Epithelial cell of esophagus (primary cell): ENCODE measurements around the gene MED26.

Experiments
- DNase-seq: peaks from one replicate; pipeline ENCODE4 v3.0.0; 2010; ENCODE audit warnings: low read depth
- H3K4me3 ChIP-seq: 2 replicates; pipeline ENCODE4 v1.5.1; 2011; ENCODE audit warnings: mild to moderate bottlenecking, low read length, control low read depth
- TF ChIP-seq, protein P1 (sequence below): IDR thresholded peaks from 2 replicates; pipeline ENCODE4 v1.5.1; 2011; ENCODE audit warnings: low read depth, mild to moderate bottlenecking, low read length, control low read depth, inconsistent platforms; ENCODE audit not compliant: insufficient read depth; ENCODE audit errors: missing control alignments

Gene MED26

DNA sequence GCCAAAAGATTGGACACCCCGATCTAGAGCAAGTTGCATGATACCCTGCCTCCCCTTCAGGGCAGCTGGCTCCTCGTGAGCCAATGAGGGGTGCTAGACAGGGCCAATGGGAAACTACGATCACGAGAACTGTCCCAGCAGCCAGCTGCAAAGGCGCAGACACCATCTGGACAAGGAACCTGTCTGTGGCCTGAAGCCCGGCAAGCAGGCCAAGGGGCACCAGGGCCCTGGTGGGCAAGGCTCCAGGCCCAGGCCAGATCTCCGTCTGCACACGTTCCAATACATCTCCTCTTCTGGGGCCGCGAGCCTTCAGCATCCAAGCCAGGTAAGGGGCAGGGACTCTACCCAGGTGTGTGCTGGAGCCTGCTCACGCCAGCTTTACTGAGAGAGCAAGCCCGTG, 20.2 kb downstream of the MED26 start:
- no peak for DNase-seq
- TF ChIP-seq, protein P1, sequence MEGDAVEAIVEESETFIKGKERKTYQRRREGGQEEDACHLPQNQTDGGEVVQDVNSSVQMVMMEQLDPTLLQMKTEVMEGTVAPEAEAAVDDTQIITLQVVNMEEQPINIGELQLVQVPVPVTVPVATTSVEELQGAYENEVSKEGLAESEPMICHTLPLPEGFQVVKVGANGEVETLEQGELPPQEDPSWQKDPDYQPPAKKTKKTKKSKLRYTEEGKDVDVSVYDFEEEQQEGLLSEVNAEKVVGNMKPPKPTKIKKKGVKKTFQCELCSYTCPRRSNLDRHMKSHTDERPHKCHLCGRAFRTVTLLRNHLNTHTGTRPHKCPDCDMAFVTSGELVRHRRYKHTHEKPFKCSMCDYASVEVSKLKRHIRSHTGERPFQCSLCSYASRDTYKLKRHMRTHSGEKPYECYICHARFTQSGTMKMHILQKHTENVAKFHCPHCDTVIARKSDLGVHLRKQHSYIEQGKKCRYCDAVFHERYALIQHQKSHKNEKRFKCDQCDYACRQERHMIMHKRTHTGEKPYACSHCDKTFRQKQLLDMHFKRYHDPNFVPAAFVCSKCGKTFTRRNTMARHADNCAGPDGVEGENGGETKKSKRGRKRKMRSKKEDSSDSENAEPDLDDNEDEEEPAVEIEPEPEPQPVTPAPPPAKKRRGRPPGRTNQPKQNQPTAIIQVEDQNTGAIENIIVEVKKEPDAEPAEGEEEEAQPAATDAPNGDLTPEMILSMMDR = no peak
- no peak overlapping the region for H3K4me3 ChIP-seq

DNA sequence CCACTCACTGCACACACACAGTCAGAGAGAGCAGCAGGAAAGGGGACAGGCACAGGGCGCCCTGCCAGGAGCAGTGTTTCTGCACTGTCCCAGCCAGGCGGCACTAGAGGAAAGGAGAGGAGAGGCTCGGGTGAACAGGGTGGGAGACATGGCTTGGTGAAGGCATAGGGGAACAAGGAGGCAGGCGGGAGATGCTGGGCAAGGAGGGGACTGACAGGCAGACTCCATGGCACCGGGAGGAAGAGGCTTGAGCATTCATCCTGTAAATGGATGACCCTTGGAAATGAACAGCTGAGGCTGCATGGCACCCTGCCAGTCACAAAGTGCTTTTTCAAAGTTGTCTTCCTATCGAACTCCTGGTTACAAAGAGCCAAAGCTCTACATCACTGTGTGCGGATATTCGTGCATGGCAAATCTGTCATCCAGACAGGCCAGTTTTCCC, 22.4 kb downstream of the MED26 start:
- DNase-seq = no peak
- H3K4me3 ChIP-seq = no peak overlapping the region
- TF ChIP-seq, protein P1 = no peak

DNA sequence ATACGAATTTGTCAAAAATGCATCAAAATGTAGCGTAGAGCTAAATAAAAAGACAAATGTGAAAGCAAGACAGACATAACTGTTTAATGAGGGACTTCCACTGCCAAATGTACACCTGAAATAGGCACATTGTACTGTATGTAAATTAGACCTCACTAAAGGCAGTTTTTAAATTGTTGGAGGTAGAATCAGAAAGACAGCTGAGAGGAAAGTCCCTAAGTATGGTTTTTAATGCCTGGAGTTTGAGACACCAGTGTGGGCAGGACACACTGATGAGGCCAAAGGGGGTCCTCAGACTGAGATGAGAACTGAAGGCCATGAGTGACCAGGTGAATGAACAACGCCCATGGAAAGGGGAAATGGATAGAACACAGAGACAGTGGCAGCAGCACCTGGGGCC, 22.9 kb downstream of the MED26 start:
- TF ChIP-seq, protein P1 = no peak
- DNase-seq = no peak
- H3K4me3 ChIP-seq = no peak overlapping the region

DNA sequence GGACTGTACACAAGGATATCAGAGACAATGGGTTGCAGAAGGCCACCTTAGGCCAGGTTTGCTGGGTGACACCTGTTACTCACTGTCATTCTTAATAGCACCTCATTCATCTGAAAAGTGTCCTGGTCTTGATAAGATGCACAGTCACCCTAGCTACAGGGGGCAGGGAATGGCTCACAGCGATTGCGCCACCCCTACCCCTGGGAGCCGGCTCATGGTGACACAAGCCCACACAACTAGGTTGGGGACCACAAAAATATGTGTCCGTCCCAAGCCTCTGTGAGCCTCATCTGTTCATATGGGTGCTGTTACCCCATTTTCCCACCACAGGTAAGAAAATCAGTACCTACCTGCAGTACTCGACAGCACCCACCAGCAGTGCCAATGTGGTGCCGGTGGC, 23.4 kb downstream of the MED26 start:
- H3K4me3 ChIP-seq = no peak overlapping the region
- no peak for DNase-seq
- TF ChIP-seq, protein P1 = no peak

DNA sequence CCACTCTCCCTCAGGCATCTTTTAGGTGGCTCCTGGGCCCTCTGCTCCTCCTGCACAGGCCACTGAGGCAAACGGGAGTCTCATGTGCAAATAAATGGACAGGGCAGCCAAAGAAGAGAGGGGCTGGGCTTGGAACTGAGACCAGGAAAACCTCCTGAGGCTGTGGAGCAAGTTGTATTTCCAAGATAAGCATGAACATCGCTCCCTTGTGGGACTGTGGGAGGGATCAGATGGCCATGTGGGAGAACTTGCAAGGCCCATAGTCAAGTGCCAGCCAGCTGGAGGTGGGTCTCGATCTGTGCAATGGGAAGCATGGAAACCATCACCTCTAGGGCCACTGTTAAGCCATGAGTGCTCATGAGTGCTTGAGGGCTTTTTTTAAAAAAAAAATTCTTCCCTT, 24.9 kb downstream of the MED26 start:
- TF ChIP-seq, protein P1 = no peak
- no peak overlapping the region for H3K4me3 ChIP-seq
- no peak for DNase-seq

DNA sequence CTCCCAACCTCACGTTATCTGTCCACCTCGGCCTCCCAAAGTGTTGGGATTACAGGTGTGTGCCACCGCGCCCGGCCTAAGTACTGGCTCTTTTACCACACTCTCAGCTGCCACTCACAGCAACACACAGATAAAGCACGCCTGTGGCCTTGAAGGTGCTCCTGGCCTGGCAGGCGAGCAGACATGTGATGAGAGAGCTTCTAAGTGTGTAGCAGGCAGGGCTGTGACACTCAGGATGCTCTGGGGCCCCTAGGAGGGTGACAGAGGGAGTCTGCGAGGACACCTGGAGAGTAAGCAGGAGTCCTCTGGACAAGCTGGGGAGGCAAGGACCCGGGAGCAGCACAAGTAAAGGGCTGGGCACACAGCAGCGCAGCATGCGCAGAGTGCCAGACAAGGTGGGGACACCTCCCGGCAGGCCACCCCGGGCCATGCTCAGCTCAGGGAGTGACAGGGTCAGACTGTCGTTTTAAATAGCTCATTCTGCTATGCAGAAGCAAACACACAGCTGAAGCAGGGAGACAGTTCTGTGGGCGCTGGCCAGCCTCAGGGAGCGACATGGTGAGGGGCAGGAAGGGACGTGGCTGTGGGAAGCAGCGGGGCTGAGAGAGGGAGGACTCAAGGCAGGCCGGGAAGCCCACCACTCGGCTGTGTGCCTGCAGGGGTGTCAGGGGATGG, 26.5 kb downstream of the MED26 start:
- no peak overlapping the region for H3K4me3 ChIP-seq
- TF ChIP-seq, protein P1 = no peak

DNA sequence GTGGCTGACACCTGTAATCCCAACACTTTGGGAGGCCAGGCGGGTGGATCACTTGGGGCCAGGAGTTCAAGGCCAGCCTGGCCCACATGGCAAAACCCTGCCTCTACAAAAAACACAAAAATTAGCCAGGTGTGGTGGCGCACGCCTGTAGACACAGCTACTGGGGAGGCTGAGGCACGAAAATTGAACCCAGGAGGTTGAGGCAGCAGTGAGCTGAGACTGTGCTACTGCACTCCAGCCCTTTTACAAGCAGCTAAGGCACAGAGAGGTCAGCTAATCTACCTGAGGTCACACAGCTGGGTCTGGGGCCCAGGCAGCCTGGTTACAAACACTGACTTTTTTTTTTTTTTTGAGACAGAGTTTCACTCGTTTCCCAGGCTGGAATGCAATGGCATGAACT, 27.2 kb downstream of the MED26 start:
- TF ChIP-seq, protein P1 = no peak
- no peak for DNase-seq
- H3K4me3 ChIP-seq = no peak overlapping the region

More for the DNA sequence above, 26.5 kb downstream of the MED26 start:
- DNase-seq = no peak
